Stomach (tissue), 9 donors: ENCODE measurements around the gene P2RX3. TPM values are rescaled to one million over a fixed set of nuclear protein-coding genes. Genes with fewer than 3 reads are reported as not detected.
"Not testable (repeated sequence)": the region's sequence is repeated elsewhere in the genome, so short reads cannot be mapped to it uniquely, and the experiment has no call there.

ENCODE experiments used
- DNase-seq, 2 donors: peaks; one replicate each; pipeline versions ENCODE4 v3.0.0 to v3.0.0-alpha.2; 2013 to 2019
- H3K27ac ChIP-seq, 5 donors: fragments of 200-600 bp in 4 of 5; sonication (generic) in 4 of 5; one replicate each; pipeline ENCODE4 v1.5.1; 2013 to 2019; ENCODE audit warnings: mild to moderate bottlenecking in 1 of 5, moderate library complexity in 1 of 5
- H3K27me3 ChIP-seq, 3 donors: fragments of 200-600 bp; sonication (generic); one replicate each; pipeline ENCODE4 v1.5.1; 2017 to 2019; ENCODE audit warnings: mixed run types in 1 of 3
- H3K36me3 ChIP-seq, 4 donors: fragments of 200-600 bp; sonication (generic); 1 replicate in 3 of 4; 2 replicates in 1 of 4; pipeline ENCODE4 v1.5.1; 2016 to 2019
- H3K4me1 ChIP-seq, 4 donors: fragments of 200-600 bp; sonication (generic); one replicate each; pipeline ENCODE4 v1.5.1; 2016 to 2019
- H3K4me3 ChIP-seq, 4 donors: fragments of 200-600 bp; sonication (generic) in 3 of 4; one replicate each; pipeline ENCODE4 v1.5.1; 2016 to 2019; ENCODE audit warnings: mild to moderate bottlenecking in 1 of 4
- H3K9me3 ChIP-seq, 4 donors: fragments of 200-600 bp; sonication (generic); one replicate each; pipeline ENCODE4 v1.5.1; 2016 to 2019
- EP300 ChIP-seq: sonication (generic); formaldehyde crosslinking; IDR thresholded peaks from one replicate; pipeline ENCODE4 v1.6.1; 2017; ENCODE audit warnings: antibody characterized with exemption
- POLR2A ChIP-seq, 4 donors: fragments of 450-650 bp; IDR thresholded peaks; one replicate each; pipeline ENCODE4 v1.6.1; 2016; ENCODE audit warnings: antibody characterized with exemption in 4 of 4, control low read depth in 2 of 4, mild to moderate bottlenecking in 1 of 4, moderate library complexity in 1 of 4
- POLR2AphosphoS5 ChIP-seq, 3 donors: sonication (generic); formaldehyde crosslinking; IDR thresholded peaks; one replicate each; pipeline ENCODE4 v1.6.1; 2016; ENCODE audit warnings: antibody characterized with exemption in 3 of 3
- WGBS, 5 donors: extraction: QIAGEN DNeasy Blood & Tissue Kit in 3 of 5; methylation state at CpG; one replicate each; pipeline versions ENCODE4 v1.1.5 to v1.1.7; 2013 to 2018; 5-methylcytosine and 5-hydroxymethylcytosine counted together
- intact Hi-C: fragments of 100-400 bp; cut with DNase I; formaldehyde crosslinking; loops from one replicate; pipeline ENCODE4 v1.15.1; 2023; ENCODE audit warnings: low total_unique reads
- polyA plus RNA-seq, 3 donors: library from polyadenylated mRNA; stranded (reverse); fragments of 200-250 nt; gene quantifications; one replicate each; pipeline ENCODE4 v1.2.3, GENCODE V29; 2013
- total RNA-seq, 5 donors: library from RNA; depleted of rRNA; stranded (reverse); fragments of >200 nt; gene quantifications; one replicate each; pipeline versions ENCODE4 v1.1.0 to v1.2.3, GENCODE V29; 2014 to 2016
- TF ChIP-seq, protein P1 (sequence below), 7 experiments: fragments of 450-650 bp in 4 of 7; fragments of 200-600 bp in 3 of 7; sonication (generic) in 3 of 7; IDR thresholded peaks; one replicate each; pipeline ENCODE4 v1.5.1; 2016 to 2019; ENCODE audit warnings: antibody characterized with exemption in 7 of 7, control low read depth in 2 of 7, mild to moderate bottlenecking in 1 of 7
- donor health status: healthy with polysubstance abuse.
- donor health status: Bipolar disorder and iron deficiency.
- donor health status: healthy.

Gene P2RX3
- total and polyA plus RNA-seq, 8 donors: 0.18 to 1.7 TPM; not detected in 6

DNA sequence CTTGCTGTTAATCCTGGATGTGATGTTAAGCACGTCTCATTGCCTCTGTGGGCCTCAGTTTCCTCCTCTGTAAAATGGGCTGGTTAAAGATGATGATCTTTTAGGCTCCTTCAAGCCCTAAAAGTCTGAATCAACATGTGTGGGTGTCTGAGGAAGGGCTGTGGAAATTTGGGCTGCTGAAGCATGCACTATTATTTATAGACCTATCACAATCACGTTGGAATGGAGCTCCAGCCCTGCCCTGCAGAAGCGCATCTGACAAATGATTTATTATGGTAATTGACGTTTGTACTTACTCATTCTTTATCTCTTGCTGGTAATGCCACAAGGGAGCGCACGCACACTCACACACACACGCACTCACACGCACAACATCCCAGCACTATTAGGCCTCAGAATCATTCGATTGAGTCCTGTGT lies 20.4 kb downstream of the P2RX3 start:
- no peaks in the 10 kb centered on the region for H3K36me3 ChIP-seq
- H3K27me3 ChIP-seq: no peaks in the 10 kb centered on the region
- no peak overlapping the region for H3K4me3 ChIP-seq
- no peaks in the 10 kb centered on the region for H3K9me3 ChIP-seq
- intact Hi-C loops: no loop called here
- WGBS, 5 donors: 65 to 76% (median 71%) methylated on average over 9 of the region's 9 CpGs
- no peak for TF ChIP-seq EP300
- TF ChIP-seq, protein P1, sequence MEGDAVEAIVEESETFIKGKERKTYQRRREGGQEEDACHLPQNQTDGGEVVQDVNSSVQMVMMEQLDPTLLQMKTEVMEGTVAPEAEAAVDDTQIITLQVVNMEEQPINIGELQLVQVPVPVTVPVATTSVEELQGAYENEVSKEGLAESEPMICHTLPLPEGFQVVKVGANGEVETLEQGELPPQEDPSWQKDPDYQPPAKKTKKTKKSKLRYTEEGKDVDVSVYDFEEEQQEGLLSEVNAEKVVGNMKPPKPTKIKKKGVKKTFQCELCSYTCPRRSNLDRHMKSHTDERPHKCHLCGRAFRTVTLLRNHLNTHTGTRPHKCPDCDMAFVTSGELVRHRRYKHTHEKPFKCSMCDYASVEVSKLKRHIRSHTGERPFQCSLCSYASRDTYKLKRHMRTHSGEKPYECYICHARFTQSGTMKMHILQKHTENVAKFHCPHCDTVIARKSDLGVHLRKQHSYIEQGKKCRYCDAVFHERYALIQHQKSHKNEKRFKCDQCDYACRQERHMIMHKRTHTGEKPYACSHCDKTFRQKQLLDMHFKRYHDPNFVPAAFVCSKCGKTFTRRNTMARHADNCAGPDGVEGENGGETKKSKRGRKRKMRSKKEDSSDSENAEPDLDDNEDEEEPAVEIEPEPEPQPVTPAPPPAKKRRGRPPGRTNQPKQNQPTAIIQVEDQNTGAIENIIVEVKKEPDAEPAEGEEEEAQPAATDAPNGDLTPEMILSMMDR (IDR thresholded peaks at IDR 0.05): no peak
- H3K27ac ChIP-seq: no peak overlapping the region
- peaks cover 0 to 14% (median 5%) of the 10 kb centered on the region in 4 donors for H3K4me1 ChIP-seq
- no peak for DNase-seq

DNA sequence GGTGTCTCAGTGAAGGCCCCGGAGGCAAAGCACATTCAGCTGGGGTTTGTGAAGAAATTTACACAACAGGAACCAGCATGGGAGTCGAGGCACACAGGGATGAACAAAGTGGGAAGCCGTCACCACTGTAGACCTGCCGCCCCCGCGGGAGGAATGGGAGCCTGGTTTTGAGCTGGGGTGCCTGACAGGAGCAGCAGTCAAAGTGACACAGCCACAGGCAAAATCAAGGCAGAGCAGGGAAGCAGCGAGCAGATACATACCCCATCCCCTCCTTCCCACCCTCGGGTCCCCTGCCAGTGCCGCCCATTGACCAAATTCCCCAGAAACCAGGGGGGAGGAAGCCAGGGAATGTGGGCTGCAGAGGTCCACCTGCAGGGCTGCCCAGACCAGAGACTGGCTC lies 20.8 kb downstream of the P2RX3 start:
- no peaks in the 10 kb centered on the region for H3K9me3 ChIP-seq
- H3K27me3 ChIP-seq: no peaks in the 10 kb centered on the region
- H3K36me3 ChIP-seq: no peaks in the 10 kb centered on the region
- H3K4me3 ChIP-seq: no peak overlapping the region
- H3K4me1 ChIP-seq: peaks cover 0 to 14% (median 5%) of the 10 kb centered on the region in 4 donors
- H3K27ac ChIP-seq: no peak overlapping the region
- intact Hi-C loops: no loop called here
- TF ChIP-seq, protein P1 (IDR thresholded peaks at IDR 0.05): no peak
- no peak for TF ChIP-seq POLR2A (IDR thresholded peaks at IDR 0.05)
- DNase-seq: no peak
- 71 to 81% (median 76%) methylated on average over 9 of the region's 9 CpGs for WGBS, 5 donors

DNA sequence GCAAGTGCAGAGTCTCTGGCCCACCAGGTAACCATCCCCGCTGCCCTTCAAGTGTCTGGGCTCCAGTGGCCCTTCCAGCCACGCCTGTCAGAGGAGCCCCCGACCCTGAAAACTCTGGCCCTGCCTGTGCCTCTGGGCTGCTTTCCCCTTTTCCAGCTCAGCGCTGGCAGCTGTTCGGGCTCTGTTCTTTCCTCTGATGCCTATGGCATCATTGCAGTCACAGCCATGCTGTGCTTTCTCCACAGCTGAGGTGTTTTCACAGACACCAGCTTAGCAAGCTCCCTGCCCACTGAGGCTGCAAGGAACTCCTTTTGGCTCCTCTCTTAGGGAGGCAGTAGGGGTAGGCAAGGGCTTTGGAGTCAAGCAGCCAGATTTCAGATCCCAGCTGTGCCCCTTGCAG lies 21.2 kb downstream of the P2RX3 start:
- no peak overlapping the region for H3K4me3 ChIP-seq
- H3K36me3 ChIP-seq: no peaks in the 10 kb centered on the region
- WGBS, 5 donors: 75 to 90% (median 80%) methylated on average over 2 to 5 of the region's 5 CpGs
- intact Hi-C loops: no loop called here
- H3K9me3 ChIP-seq: no peaks in the 10 kb centered on the region
- peaks cover 0 to 14% (median 5%) of the 10 kb centered on the region in 4 donors for H3K4me1 ChIP-seq
- H3K27me3 ChIP-seq: no peaks in the 10 kb centered on the region
- TF ChIP-seq POLR2A (IDR thresholded peaks at IDR 0.05): no peak
- TF ChIP-seq POLR2AphosphoS5 (IDR thresholded peaks at IDR 0.05): no peak
- TF ChIP-seq, protein P1 (IDR thresholded peaks at IDR 0.05): no peak
- TF ChIP-seq EP300: no peak
- no peak for DNase-seq
- H3K27ac ChIP-seq: no peak overlapping the region

DNA sequence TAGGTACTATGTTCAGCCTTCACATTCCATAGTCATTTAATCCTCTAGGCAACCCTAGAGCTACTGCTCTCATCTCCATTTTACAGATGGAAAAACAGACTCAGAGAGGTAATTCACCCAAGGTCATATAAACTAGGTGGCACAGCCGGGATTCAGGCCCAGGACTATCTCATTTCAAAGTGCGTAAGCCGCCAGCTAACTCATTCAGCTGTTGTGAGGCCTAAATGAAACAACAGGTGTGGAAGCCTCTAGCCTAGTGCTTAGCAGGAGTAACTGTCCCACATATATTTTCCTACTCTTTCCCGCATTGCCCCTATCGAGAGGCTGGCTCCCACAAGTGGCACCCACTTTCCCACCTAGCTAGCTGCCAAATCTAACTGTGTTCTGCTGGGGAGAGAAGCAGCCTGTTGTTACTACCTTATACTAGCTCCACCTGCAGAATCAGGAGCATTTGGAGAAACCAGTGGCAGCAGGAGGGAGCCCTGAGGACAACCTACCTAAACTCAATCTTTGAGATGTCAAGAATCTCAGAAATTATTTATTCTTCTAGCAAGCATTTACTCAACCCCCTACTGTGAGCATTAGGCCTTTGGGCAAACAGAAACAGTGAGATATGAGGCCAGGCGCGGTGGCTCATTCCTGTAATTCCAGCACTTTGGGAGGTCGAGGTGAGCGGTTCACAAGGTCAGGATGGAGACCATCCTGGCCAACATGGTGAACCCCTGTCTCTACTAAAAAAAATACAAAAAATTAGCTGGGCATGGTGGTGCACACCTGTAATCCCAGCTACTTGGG lies 21.9 kb downstream of the P2RX3 start:
- TF ChIP-seq POLR2AphosphoS5 (IDR thresholded peaks at IDR 0.05): no peak
- TF ChIP-seq EP300: no peak
- H3K27me3 ChIP-seq: no peaks in the 10 kb centered on the region
- no peak overlapping the region for H3K27ac ChIP-seq
- H3K4me3 ChIP-seq: no peak overlapping the region
- no peak for DNase-seq
- 39 to 70% (median 65%) methylated on average over 9 of the region's 9 CpGs for WGBS, 5 donors
- H3K4me1 ChIP-seq: peaks cover 0 to 14% (median 5%) of the 10 kb centered on the region in 4 donors
- intact Hi-C loops: no loop called here
- H3K9me3 ChIP-seq: no peaks in the 10 kb centered on the region
- no peaks in the 10 kb centered on the region for H3K36me3 ChIP-seq

DNA sequence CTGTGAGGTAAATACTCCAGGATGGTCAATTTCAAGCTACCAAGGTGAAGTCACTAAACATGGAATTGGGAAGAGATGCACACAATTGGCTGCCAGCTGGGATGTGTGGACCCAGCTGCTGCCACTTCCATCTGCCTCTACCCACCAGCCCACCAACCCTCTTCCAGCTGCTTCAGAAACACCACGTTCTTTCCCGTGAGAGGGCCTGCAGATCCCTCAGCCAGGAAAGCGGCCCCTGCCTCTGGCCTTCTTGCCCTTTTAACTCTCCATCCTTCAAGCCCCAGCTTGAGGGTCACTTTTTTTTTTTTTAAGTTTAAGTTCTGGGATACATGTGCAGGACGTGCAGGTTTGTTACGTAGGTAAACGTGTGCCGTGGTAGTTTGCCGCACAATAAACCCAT lies 22.8 kb downstream of the P2RX3 start:
- Histone ChIP-seq H3K36me3 (no peaks in the 10 kb centered on the region), H3K4me1 (peaks cover 0 to 14% (median 5%) of the 10 kb centered on the region in 4 donors), H3K27me3 (no peaks in the 10 kb centered on the region), H3K27ac (no peak overlapping the region), H3K4me3 (no peak overlapping the region), H3K9me3 (no peaks in the 10 kb centered on the region)
- intact Hi-C loops: no loop called here
- no peak for TF ChIP-seq EP300
- TF ChIP-seq, protein P1 (IDR thresholded peaks at IDR 0.05): no peak
- TF ChIP-seq POLR2A (IDR thresholded peaks at IDR 0.05): no peak
- no peak for TF ChIP-seq POLR2AphosphoS5 (IDR thresholded peaks at IDR 0.05)
- 89 to 98% (median 92%) methylated on average over 8 of the region's 8 CpGs for WGBS, 5 donors
- no peak for DNase-seq

DNA sequence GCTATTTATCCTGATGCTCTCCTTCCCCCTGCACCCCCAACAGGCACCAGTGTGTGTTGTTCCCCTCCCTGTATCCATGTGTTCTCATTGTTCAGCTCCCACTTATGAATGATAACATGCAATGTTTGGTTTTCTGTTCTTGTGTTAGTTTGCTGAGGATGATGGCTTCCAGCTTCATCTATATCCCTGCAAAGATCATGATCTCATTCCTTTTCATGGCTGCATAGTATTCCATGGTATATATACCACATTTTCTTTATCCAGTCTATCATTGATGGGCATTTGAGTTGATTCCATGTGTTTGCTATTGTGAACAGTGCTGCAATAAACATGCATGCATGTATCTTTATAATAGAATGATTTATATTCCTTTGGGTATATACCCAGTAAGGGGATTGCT lies 23.3 kb downstream of the P2RX3 start:
- H3K27me3 ChIP-seq, intact Hi-C loops, H3K4me3 ChIP-seq, H3K36me3 ChIP-seq, DNase-seq, H3K9me3 ChIP-seq, H3K27ac ChIP-seq: not testable (repeated sequence)
- peaks cover 0 to 14% (median 5%) of the 10 kb centered on the region in 4 donors for H3K4me1 ChIP-seq
